GM10847 (cell line): ENCODE data around the gene ARMC12.

Experiments
- POLR2A ChIP-seq: IDR thresholded peaks from 2 replicates; pipeline ENCODE4 v1.6.1; 2011; ENCODE audit not compliant: insufficient read length; ENCODE audit errors: extremely low read depth

Gene ARMC12

GRCh38 chr6:35736982-35737412 is at the start of gene ARMC12:
Gene ARMC12, plus strand, starts transcription at chr6:35737032. Its CDS starts 77 bp downstream, at chr6:35737109.
- no peak for TF ChIP-seq POLR2A

- TF ChIP-seq POLR2A = no peak
Measured at GRCh38 chr6:35687658-35688604, 48.9 kb upstream of the ARMC12 start.

- peak; percentile 92 for TF ChIP-seq POLR2A
Measured at GRCh38 chr6:35688605-35689322, 48.1 kb upstream of the ARMC12 start, which contains the start of gene FKBP5. Gene FKBP5, minus strand, starts transcription at chr6:35688915. Its CDS starts 46,091 bp downstream, at chr6:35642824.

GRCh38 chr6:35690484-35690883 is 46.3 kb upstream of the ARMC12 start:
- TF ChIP-seq POLR2A = no peak

- no peak for TF ChIP-seq POLR2A
Measured at GRCh38 chr6:35691027-35691824, 45.6 kb upstream of the ARMC12 start.

GRCh38 chr6:35694462-35694861 is 42.4 kb upstream of the ARMC12 start:
- no peak for TF ChIP-seq POLR2A

GRCh38 chr6:35698858-35699257 is 38.0 kb upstream of the ARMC12 start:
- no peak for TF ChIP-seq POLR2A

- no peak for TF ChIP-seq POLR2A
Measured at GRCh38 chr6:35703554-35703953, 33.3 kb upstream of the ARMC12 start.

- no peak for TF ChIP-seq POLR2A
Measured at GRCh38 chr6:35706468-35706867, 30.4 kb upstream of the ARMC12 start.

GRCh38 chr6:35707714-35708407 is 29.0 kb upstream of the ARMC12 start:
- TF ChIP-seq POLR2A = no peak

GRCh38 chr6:35708585-35708984 is 28.2 kb upstream of the ARMC12 start:
- TF ChIP-seq POLR2A = no peak

GRCh38 chr6:35710241-35710847 is 26.5 kb upstream of the ARMC12 start:
- TF ChIP-seq POLR2A = no peak

- no peak for TF ChIP-seq POLR2A
Measured at GRCh38 chr6:35711731-35712130, 25.1 kb upstream of the ARMC12 start.

GRCh38 chr6:35713006-35713767 is 23.6 kb upstream of the ARMC12 start:
- TF ChIP-seq POLR2A = no peak

- TF ChIP-seq POLR2A = no peak
Measured at GRCh38 chr6:35716798-35717197, 20.0 kb upstream of the ARMC12 start.
